ENCODE results near the gene OSMR.

OSMR gene

GRCh38 chr5:38845526-38846378, at the start of gene OSMR:
TSS of gene OSMR (plus strand) at chr5:38846012. CDS start at chr5:38869045, 23,033 bp downstream.
- DNase-seq = peak; percentile 99

- no peak for DNase-seq
Measured at GRCh38 chr5:38796742-38797108, 49.1 kb upstream of the OSMR start.

GRCh38 chr5:38797838-38798237, 48.0 kb upstream of the OSMR start:
- DNase-seq = no peak

DNA sequence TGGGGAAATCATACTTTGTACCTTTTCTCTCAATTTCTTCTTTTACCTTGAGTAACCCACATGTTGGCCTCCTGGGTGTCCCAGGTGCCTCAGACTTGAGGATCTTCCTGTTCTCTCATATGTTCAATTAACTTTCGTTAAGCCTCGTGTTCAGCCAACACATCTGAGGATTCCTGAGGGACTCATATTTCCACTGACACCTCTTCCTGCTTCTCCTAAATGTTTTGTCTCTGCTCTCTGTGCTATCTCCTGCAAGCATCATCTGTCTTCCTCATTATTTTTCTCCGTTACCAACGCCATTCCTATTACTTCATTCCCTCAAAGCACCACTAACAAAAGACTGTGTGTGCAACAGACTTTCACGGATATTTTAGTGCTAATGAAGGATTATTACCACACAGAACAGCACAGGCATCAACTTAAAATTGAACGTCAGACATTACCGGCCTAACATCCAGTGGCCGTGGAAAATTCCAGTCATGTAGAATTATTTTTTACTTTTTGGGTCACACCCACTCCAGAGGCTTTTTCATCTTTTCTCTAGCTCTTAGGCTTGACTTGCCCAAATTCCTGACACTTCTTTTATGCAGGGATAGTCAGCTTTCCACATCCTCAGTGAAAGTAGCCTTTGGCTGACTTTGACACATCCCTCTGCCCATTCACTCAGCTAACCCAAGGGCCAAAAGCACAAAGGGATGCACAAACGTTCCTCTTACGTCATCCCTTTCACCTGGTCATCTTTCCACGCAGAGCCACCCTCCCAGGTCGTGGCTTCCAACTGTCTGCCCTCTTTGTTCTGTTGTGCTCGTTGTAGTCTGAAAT, 46.0 kb upstream of the OSMR start:
- DNase-seq = no peak

- no peak for DNase-seq
Measured at GRCh38 chr5:38800515-38800914, 45.3 kb upstream of the OSMR start.

DNA sequence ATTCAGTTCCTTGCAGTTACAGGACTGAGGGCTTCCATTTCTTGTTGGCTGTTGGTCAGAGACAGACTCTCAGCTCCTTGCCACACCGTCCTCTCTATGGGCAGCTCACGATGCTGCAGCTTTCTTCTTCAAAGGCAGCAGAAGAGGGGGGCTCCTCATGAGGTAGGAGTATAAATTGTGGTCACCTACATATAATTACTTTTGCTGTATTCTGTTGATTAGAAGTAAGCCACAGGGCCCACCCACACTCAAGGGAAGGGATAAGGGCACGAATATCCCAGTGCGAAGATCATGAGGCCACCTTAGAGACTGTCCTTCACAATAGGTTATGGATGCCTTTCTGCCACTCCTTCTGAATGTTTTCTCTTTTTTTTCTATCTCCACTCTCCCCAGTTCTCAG, 43.7 kb upstream of the OSMR start:
- no peak for DNase-seq

DNA sequence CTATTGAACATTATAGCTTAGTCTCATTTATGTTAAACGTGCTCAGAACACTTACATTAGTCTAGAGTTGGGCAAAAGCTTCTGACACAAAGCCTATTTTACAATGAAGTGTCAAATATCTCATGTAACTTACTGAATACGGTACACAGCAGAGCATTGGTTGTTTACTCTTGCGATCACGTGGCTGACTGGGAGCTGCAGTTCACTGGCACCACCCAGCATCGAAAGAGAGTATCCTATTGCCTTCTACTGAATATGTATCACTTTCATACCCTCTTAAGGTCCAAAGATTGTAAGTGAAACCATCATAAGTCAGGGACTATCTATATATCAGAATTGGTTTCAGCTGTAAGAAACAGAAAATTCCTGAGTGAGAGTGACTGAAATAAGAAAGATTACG, 42.6 kb upstream of the OSMR start:
- no peak for DNase-seq

DNA sequence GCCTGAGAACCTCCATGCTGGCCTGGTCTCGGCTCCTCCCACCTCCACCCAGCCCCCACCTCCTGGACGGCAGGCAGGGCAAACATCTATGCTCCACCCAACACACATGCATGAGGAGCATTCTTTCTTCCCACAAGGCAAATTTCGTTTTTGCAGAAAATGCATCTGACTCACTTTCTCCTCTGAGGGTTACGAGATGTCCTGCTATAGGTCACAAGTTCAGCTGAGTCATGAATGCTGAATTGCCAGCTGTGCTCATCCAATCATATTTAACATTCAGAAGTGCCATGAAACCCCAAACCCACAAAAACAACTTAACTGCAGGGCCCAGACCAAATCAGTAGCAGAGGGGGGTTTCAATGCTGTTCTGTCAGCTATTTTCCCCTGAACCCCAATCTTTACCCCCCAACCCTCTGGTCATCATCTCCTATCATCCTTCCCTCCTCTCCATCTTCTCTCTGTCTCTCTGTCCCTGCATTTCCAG, 39.0 kb upstream of the OSMR start:
- peak; percentile 93 for DNase-seq

DNA sequence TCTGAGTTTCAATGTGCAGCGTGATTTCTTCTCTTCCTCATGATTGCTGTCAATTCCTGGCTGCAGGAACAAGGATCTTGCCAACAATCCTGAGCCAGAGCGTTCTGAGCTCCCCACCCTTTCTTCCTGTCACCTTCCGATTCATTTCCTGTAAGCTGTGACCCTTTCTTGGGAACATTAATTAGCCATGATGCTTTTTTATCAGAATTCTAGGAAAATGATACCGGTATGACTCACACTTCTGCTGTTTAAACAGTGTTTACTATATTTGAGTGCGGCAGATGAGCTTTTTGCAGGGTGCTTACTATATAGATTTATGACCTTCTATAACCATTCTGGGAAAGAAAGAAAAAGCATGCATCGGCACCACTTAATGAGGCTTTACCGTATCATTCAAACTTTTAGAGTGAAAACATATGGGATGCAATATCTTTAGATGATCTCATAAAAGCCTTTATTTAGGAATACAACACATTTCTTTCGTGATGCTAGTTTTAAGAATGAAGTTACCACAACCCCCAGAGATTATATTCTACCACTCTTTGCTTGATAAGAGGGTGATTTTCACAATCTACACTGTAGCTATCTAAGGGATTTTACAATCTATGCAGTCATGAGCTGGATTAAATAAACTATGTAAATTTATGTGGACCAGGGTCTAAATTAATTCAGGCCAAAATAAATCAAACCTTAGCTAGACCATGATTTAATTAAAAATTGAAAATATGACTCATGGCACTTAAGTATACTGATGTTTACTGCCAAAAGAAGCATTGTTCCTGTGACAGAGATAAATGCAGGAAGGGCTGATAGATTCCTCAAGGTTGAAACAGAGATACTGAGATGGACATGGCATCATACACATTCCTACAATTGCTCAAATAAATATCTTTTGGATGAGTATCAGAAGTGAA, 38.0 kb upstream of the OSMR start:
- peak; percentile 94 for DNase-seq

- no peak for DNase-seq
Measured at GRCh38 chr5:38808666-38809343, 37.0 kb upstream of the OSMR start.

DNA sequence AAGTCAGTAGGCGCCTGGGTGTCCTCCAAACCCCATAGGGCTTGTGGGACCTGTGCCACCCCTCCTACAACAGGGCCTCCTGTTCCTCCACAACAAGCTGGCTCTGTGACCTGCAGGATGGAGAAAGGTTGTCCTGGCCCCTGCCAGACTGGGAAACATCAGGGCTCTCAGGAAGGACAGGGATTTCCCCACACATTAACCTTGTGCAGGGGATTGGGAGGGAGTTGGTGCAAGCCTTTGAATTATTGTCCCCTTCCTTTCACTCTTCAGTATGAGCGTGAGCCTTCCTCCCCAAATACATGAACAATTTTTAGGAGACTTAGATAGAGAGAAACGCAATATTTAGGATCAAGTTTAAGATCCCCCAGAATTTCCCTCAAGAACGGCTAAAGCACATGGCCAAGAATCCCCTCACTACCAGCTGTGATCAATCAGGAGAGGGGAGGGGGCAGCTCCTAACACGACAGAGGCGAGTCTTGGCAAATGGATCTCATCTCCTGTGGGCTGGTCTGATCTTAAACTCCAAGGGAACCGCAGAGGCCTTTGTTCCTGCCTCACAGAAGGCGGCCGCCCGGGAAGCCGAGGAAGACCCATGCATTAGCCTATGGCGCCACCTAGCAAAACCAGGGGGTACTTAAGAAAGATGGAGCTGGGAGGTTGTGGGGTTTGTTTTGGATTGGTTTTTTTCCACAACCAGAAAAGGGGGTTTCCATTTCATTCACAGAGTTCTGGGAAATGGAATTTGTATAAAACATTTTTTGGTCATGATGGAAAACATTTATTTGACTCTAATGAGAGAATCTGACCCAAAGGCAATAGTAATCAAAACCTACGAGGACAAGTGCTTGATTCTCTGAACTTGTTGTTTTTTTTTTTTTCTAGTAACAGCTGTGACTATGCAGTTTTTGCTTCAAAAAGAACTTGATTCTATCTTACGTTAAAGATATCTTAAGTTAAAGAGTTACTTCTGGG, 36.1 kb upstream of the OSMR start:
- DNase-seq = peak; percentile 84

DNA sequence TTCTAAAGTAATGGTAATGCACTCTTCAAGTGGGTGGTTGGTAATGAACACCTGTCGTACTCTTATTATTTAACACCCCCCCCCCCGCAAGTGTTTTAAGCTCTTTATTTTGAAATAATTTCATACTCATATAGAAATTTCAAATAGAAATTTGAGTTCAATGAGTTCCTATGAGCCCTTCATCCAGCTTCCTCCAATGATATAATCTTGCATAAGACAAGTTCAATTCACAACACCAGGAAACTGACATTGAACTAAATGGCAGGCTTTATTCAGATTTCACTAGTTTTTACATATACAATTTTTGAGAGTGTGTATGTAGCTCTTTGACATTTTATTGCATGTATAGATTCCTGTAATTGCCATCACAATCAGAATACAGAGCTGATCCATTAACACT, 30.9 kb upstream of the OSMR start:
- DNase-seq = no peak

DNA sequence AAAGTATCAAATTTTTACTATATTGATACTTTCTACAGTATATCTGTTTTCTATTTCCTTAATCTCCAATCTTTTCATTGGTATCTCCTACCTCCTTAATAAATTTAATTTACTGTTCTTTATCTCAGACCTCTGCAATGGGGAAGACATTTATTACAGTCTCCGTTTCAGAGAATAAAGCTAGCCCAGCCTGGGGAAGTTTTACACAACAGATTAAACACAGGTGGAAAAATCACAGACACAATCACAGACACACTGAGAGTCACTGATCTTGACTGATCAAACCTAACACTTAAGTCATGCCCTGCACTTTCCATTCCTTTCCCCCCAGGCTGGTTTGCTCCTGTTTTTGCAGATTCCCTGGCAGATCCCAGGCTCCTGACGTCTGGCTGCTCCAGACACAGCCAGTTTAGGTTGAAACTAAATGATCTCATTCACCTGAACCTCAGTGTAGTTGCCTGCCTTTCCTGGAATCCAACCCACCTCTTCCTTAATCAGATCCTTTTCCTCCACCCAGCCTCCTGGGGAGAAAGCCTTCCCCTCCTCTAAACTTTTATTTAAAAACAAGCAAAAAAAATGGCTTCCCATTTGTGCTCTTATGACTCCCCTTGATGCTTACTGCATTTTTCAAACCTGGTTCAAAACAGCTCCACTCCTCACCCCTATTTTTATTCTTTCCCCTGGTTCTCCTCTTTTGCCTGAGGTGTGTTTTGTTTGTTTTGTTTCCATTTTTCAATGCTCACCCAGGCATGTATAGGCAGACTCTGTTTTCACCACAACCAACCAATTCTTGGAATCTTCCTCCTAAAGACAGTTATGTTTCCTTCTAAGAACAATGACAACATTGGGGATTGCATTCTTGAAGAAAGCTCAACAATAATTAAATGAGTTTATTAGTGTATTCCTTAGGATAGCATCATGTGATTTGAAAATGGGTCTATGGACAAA, 29.5 kb upstream of the OSMR start:
- no peak for DNase-seq

GRCh38 chr5:38821679-38822078, 24.1 kb upstream of the OSMR start:
- no peak for DNase-seq

GRCh38 chr5:38823503-38823902, 22.3 kb upstream of the OSMR start:
- no peak for DNase-seq

DNA sequence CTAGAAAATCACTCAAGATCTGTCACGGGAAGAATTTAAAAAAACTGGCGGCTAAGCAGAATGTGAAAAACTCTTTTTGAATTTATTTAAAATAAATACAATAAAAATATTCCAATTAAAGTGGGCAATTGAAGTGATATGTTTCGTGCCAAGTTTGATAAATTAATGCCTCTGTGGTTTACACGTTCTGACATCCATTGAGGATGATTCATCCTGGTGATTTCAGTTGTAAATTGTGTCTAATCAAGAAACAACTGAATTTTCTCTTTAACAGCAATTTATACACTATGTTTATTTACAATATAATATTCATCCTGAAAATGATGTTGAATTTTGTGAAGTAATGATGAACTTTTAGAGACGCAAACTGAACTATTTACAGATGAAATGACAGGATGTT, 21.0 kb upstream of the OSMR start:
- DNase-seq = no peak

- peak; percentile 61 for DNase-seq
Measured at GRCh38 chr5:38825494-38825893, 20.3 kb upstream of the OSMR start.

DNA sequence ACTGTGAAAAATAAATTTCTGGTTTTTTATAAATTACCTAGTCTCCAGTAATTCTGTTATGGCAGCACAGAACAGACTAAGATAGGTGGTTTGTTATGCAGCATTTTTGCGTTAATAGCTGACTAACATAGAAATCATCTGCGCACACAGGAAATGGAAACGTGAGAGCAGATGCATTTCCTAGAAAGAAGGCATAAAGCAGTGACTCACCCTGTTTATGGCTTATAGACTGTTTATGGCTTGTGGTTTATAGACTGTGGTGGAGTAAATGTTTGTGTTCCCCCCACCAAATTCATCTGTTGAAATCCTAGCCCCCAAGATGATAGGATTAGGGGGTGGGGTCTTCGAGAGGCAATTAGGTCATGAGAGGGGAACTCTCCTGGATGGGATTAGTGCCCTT, 18.3 kb upstream of the OSMR start:
- DNase-seq = peak; percentile 85

GRCh38 chr5:38830521-38831051, 15.2 kb upstream of the OSMR start:
- peak; percentile 41 for DNase-seq

DNA sequence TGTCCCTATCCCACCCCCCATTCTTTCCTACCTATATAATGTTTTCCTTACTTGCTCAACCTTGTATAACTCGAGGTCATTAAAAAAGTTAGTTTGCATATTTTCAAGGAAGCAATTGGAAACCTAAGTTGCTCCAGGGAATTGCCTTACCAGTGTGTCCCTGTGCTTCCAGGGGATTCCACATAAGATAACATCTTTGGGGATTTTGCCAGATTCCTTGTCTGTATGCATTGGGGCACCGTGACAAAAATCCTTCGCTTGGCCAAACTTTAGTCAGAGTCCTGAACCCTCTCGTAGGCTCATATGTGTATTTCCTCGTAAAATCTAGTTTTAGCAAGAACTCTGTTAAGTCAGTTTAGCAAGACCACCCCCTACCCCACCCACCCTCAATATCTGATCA, 14.7 kb upstream of the OSMR start:
- DNase-seq = no peak
